GM12878 (cell line): Measurements from ENCODE around the gene TOMM5. TPM values are rescaled to one million over a fixed set of nuclear protein-coding genes. Genes with fewer than 3 reads are reported as not detected.

Experiments
- ATAC-seq: fragments of 200-7000 bp; cut with Tn5 transposase; 3 replicates; pipeline ENCODE4 v1.9.1; 2020; ENCODE audit warnings: mild to moderate bottlenecking, moderate library complexity
- BruUV-seq: library from RNA; stranded (reverse); fragments of 400-500 nt; replicated peaks from 2 replicates; lab custom pipeline; 2021; lab: Mats Ljungman, UMichigan
- CTCF ChIA-PET: fragments of 300-600 bp; sonication (Branson Sonifier 250); formaldehyde crosslinking; extraction: SDS; loops from one replicate; lab custom pipeline; 2021; ENCODE audit warnings: inconsistent platforms; lab: Yijun Ruan, JAX
- POLR2A ChIA-PET: fragments of 350-600 bp; formaldehyde crosslinking; extraction: SDS; loops from one replicate; lab custom pipeline; 2021; ENCODE audit warnings: inconsistent platforms; lab: Charles Lee
- RAD21 ChIA-PET: fragments of 300-600 bp; sonication (Branson Sonifier 250); formaldehyde crosslinking; loops from one replicate; lab custom pipeline; 2023; ENCODE audit warnings: antibody characterized with exemption; ENCODE audit not compliant: unreplicated experiment; lab: Charles Lee
- SMC1A ChIA-PET: fragments of 300-600 bp; sonication (Branson Sonifier 250); formaldehyde crosslinking; loops from one replicate; lab custom pipeline; 2023; ENCODE audit not compliant: unreplicated experiment, uncharacterized antibody; lab: Charles Lee
- DNase-seq: peaks from one replicate; pipeline ENCODE4 v3.0.0-alpha.2; 2011; ENCODE audit warnings: low read depth, low spot score
- FAIRE-seq: peaks from 3 replicates; lab custom pipeline; 2011; peaks lifted over from hg19 to GRCh38; lab: Jason Lieb, UNC
- H2AFZ ChIP-seq: 2 replicates; pipeline ENCODE4 v1.6.0; 2011; ENCODE audit warnings: low read depth, low read length, control low read depth; ENCODE audit not compliant: control insufficient read depth
- H3K27ac ChIP-seq: 2 replicates; pipeline ENCODE4 v1.5.1; 2011; ENCODE audit warnings: control low read depth; ENCODE audit not compliant: control insufficient read depth, insufficient read depth
- H3K27me3 ChIP-seq, 2 experiments: replicated peaks in 1 of 2; 2 replicates each; pipeline versions ENCODE4 v1.6.0 to v1.6.1; 2011; ENCODE audit warnings: low read length in 1 of 2; ENCODE audit not compliant: control insufficient read depth in 2 of 2, insufficient read depth in 2 of 2
- H3K36me3 ChIP-seq, 2 experiments: 2 replicates each; pipeline ENCODE4 v1.5.1; 2011; ENCODE audit warnings: low read length in 1 of 2; ENCODE audit not compliant: control insufficient read depth in 2 of 2, insufficient read depth in 2 of 2
- H3K4me1 ChIP-seq: 2 replicates; pipeline ENCODE4 v1.6.1; 2011; ENCODE audit warnings: mild to moderate bottlenecking, low read length, moderate library complexity, mixed read lengths; ENCODE audit not compliant: control insufficient read depth, insufficient read depth
- H3K4me2 ChIP-seq: 2 replicates; pipeline ENCODE4 v1.6.0; 2011; ENCODE audit warnings: control low read depth; ENCODE audit not compliant: control insufficient read depth, insufficient read depth
- H3K4me3 ChIP-seq: fragments of 200-600 bp; sonication (generic); 2 replicates; pipeline ENCODE4 v1.5.1; 2016
- H3K79me2 ChIP-seq: 2 replicates; pipeline ENCODE4 v1.6.0; 2011; ENCODE audit warnings: low read length; ENCODE audit not compliant: control insufficient read depth, insufficient read depth
- H3K9ac ChIP-seq: 2 replicates; pipeline ENCODE4 v1.8.0; 2011; ENCODE audit warnings: low read length, control low read depth, mixed read lengths; ENCODE audit not compliant: control insufficient read depth, insufficient read depth
- H3K9me3 ChIP-seq: replicated peaks from 3 replicates; pipeline ENCODE4 v1.5.1; 2011; ENCODE audit warnings: mild to moderate bottlenecking, low read length; ENCODE audit not compliant: control insufficient read depth, insufficient read depth
- H4K20me1 ChIP-seq: 2 replicates; pipeline ENCODE4 v1.6.0; 2011; ENCODE audit not compliant: control insufficient read depth, insufficient read depth
- BMI1 ChIP-seq: fragments of 450-650 bp; IDR thresholded peaks from 2 replicates; pipeline ENCODE4 v1.6.1; 2016; ENCODE audit warnings: mild to moderate bottlenecking, moderate library complexity, borderline replicate concordance
- CBFB ChIP-seq: IDR thresholded peaks from 2 replicates; pipeline ENCODE4 v1.6.1; 2016; ENCODE audit warnings: antibody characterized with exemption, low read depth
- DPF2 ChIP-seq: fragments of 450-650 bp; IDR thresholded peaks from 2 replicates; pipeline ENCODE4 v1.6.1; 2017; ENCODE audit warnings: mild to moderate bottlenecking
- EP300 ChIP-seq, 2 experiments: fragments of 150-350 bp in 1 of 2; IDR thresholded peaks; 2 replicates each; pipeline ENCODE4 v1.6.1; 2011 to 2012; ENCODE audit warnings: low read depth in 2 of 2, low read length in 2 of 2, borderline replicate concordance in 1 of 2, improper control_type of control experiment in 1 of 2, inconsistent platforms in 1 of 2; ENCODE audit not compliant: control insufficient read depth in 1 of 2
- KAT2A ChIP-seq: conservative IDR thresholded peaks from 2 replicates; pipeline ENCODE4 v1.6.1; 2011; ENCODE audit warnings: low read depth, low read length; ENCODE audit not compliant: control insufficient read depth
- MTA2 ChIP-seq: fragments of 450-650 bp; IDR thresholded peaks from 2 replicates; pipeline ENCODE4 v1.6.1; 2016; ENCODE audit warnings: low read depth, mild to moderate bottlenecking, moderate library complexity
- MTA3 ChIP-seq: IDR thresholded peaks from 2 replicates; pipeline ENCODE4 v1.6.1; 2012; ENCODE audit warnings: low read length, inconsistent platforms, borderline replicate concordance
- PAX5 ChIP-seq: IDR thresholded peaks from 2 replicates; pipeline ENCODE4 v1.6.1; 2011; ENCODE audit warnings: low read depth, low read length, borderline replicate concordance
- RELA ChIP-seq: fragments of 450-650 bp; IDR thresholded peaks from 2 replicates; pipeline ENCODE4 v1.8.0; 2014; ENCODE audit warnings: borderline replicate concordance; ENCODE audit not compliant: partially characterized antibody
- STAT3 ChIP-seq: IDR thresholded peaks from 2 replicates; pipeline ENCODE4 v1.6.1; 2011; ENCODE audit warnings: low read depth, low read length, improper control_type of control experiment
- ZNF24 ChIP-seq: fragments of 450-650 bp; IDR thresholded peaks from 2 replicates; pipeline ENCODE4 v1.6.1; 2017; ENCODE audit warnings: antibody characterized with exemption, mild to moderate bottlenecking
- WGBS: methylation state at CpG from one replicate; pipeline ENCODE4 v1.1.6; 2016; ENCODE audit warnings: low lambda C conversion rate; ENCODE audit not compliant: insufficient replicate concordance, insufficient coverage; ENCODE audit errors: missing lambda C conversion rate; 5-methylcytosine and 5-hydroxymethylcytosine counted together
- in situ Hi-C: fragments of 300-500 bp; cut with MboI; formaldehyde crosslinking; loops from 9 replicates; pipeline ENCODE4 v1.14.3; 2018; ENCODE audit warnings: mixed read lengths
- intact Hi-C: fragments of 100-400 bp; cut with micrococcal nuclease; formaldehyde crosslinking; loops from one replicate; pipeline ENCODE4 v1.14.2; 2022; ENCODE audit not compliant: unreplicated experiment
- polyA plus RNA-seq, 11 experiments: library from polyadenylated mRNA; depleted of rRNA in 4 of 11; unstranded in 6 of 11; stranded (reverse) in 5 of 11; fragments of >200 nt; fragmentation: Nextera tagmentation in 4 of 11; fragmentation: Illumina TruSeq in 1 of 11; extraction: Ambion mirVana in 4 of 11; extraction: Trizol in 1 of 11; gene quantifications; 1 replicate in 1 of 11; 2 replicates in 10 of 11; pipeline versions ENCODE4 v1.2.1 to v1.2.3, GENCODE V29; 2011 to 2016; ENCODE audit warnings: inconsistent platforms in 2 of 11, missing spikeins in 2 of 11, low read depth in 1 of 11
- total RNA-seq, 4 experiments: library from RNA; depleted of rRNA in 3 of 4; stranded (reverse); fragments of >200 nt in 3 of 4; fragmentation: Illumina TruSeq in 1 of 4; extraction: Trizol in 1 of 4; gene quantifications; 2 replicates each; pipeline versions ENCODE4 v1.2.1 to v1.2.3, GENCODE V29; 2013 to 2021
- TF ChIP-seq, protein P1 (sequence below): IDR thresholded peaks from 2 replicates; pipeline ENCODE4 v1.6.1; 2011; ENCODE audit warnings: low read depth, mild to moderate bottlenecking, low read length, moderate library complexity, borderline replicate concordance; ENCODE audit errors: extremely low read depth
- TF ChIP-seq, protein P2 (sequence below), 3 experiments: IDR thresholded peaks in 2 of 3; conservative IDR thresholded peaks in 1 of 3; 2 replicates each; pipeline ENCODE4 v1.5.1; 2011; ENCODE audit warnings: low read depth in 3 of 3, low read length in 3 of 3, mild to moderate bottlenecking in 3 of 3, control low read depth in 2 of 3, moderate library complexity in 2 of 3, inconsistent platforms in 1 of 3, mixed read lengths in 1 of 3; ENCODE audit not compliant: control insufficient read depth in 2 of 3, insufficient read depth in 1 of 3; ENCODE audit errors: extremely low read depth in 1 of 3
- TF ChIP-seq, protein P3 (sequence below): IDR thresholded peaks from 2 replicates; pipeline ENCODE4 v1.6.1; 2011; ENCODE audit warnings: borderline replicate concordance, low read depth, mild to moderate bottlenecking, moderate library complexity, low read length; ENCODE audit not compliant: insufficient read depth, poor library complexity, severe bottlenecking
- TF ChIP-seq, protein P4 (sequence below): fragments of 450-650 bp; conservative IDR thresholded peaks from 2 replicates; pipeline ENCODE4 v1.6.1; 2017; ENCODE audit warnings: mild to moderate bottlenecking, moderate library complexity
- TF ChIP-seq, protein P5 (sequence below): fragments of 450-650 bp; IDR thresholded peaks from 2 replicates; pipeline ENCODE4 v1.6.1; 2017; ENCODE audit warnings: borderline replicate concordance

TOMM5 gene
- total and polyA plus RNA-seq, 10 of the 15 experiments (the other 5 are each of a cell fraction or from before 2014, with no cell fraction given): 152 to 1,143 (median 351) TPM

DNA sequence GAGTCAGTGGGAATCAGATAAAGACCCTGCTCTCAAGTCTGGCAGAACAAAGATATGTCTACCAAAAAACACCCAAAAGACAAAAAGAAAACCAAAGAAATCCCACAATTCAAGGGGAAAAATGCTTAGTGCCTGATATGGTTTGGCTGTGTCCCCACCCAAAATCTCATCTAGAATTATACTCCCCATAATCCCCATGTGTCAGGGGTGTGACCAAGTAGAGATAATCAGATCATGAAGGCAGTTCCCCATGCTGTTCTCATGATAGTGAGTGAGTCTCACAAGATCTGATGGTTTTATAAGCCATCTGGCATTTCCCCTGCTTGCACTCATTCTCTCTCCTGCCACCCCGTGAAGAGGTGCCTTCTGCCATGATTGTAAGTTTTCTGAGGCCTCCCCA, 29.6 kb downstream of the TOMM5 start:
- POLR2A ChIA-PET: no interaction called here
- SMC1A ChIA-PET: no interaction called here
- Histone ChIP-seq H3K27ac (no peak overlapping the region), H3K79me2 (peaks cover 6% of the 10 kb centered on the region), H3K36me3 (no peaks in the 10 kb centered on the region; a peak in 1 of 4 replicates), H3K9me3 (peaks cover 18% of the 10 kb centered on the region; the same call in 2 of the 3 replicates), H2AFZ (no peak overlapping the region), H3K9ac (no peak overlapping the region), H3K4me2 (no peak overlapping the region), H3K27me3 (no peaks in the 10 kb centered on the region), H4K20me1 (no peaks in the 10 kb centered on the region), H3K4me1 (peaks cover 40% of the 10 kb centered on the region), H3K4me3 (no peak overlapping the region)
- WGBS: 35% methylated on average over 1 of the region's 1 CpG
- CTCF ChIA-PET: no interaction called here
- intact Hi-C loops: no loop called here
- TF ChIP-seq, protein P1, sequence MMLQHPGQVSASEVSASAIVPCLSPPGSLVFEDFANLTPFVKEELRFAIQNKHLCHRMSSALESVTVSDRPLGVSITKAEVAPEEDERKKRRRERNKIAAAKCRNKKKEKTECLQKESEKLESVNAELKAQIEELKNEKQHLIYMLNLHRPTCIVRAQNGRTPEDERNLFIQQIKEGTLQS: no peak
- TF ChIP-seq RELA (no peak), BMI1 (no peak), STAT3 (no peak), MTA3 (no peak), EP300 (IDR thresholded peaks at IDR 0.05; ENCODE audit: borderline replicate concordance in 1 of 2, control insufficient read depth in 1 of 2, low read depth in 2 of 2, low read length in 2 of 2) (no peak), MTA2 (no peak), CBFB (no peak), DPF2 (no peak), ZNF24 (no peak), PAX5 (no peak), KAT2A (no peak)
- TF ChIP-seq, protein P2, sequence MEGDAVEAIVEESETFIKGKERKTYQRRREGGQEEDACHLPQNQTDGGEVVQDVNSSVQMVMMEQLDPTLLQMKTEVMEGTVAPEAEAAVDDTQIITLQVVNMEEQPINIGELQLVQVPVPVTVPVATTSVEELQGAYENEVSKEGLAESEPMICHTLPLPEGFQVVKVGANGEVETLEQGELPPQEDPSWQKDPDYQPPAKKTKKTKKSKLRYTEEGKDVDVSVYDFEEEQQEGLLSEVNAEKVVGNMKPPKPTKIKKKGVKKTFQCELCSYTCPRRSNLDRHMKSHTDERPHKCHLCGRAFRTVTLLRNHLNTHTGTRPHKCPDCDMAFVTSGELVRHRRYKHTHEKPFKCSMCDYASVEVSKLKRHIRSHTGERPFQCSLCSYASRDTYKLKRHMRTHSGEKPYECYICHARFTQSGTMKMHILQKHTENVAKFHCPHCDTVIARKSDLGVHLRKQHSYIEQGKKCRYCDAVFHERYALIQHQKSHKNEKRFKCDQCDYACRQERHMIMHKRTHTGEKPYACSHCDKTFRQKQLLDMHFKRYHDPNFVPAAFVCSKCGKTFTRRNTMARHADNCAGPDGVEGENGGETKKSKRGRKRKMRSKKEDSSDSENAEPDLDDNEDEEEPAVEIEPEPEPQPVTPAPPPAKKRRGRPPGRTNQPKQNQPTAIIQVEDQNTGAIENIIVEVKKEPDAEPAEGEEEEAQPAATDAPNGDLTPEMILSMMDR (IDR thresholded peaks at IDR 0.05 in 2 of 3, conservative IDR thresholded peaks at IDR 0.05 in 1 of 3; ENCODE audit: control insufficient read depth in 2 of 3, extremely low read depth in 1 of 3, insufficient read depth in 1 of 3, low read depth in 3 of 3, low read length in 3 of 3): no peak
- TF ChIP-seq, protein P3, sequence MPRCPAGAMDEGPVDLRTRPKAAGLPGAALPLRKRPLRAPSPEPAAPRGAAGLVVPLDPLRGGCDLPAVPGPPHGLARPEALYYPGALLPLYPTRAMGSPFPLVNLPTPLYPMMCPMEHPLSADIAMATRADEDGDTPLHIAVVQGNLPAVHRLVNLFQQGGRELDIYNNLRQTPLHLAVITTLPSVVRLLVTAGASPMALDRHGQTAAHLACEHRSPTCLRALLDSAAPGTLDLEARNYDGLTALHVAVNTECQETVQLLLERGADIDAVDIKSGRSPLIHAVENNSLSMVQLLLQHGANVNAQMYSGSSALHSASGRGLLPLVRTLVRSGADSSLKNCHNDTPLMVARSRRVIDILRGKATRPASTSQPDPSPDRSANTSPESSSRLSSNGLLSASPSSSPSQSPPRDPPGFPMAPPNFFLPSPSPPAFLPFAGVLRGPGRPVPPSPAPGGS: no peak
- TF ChIP-seq, protein P4, sequence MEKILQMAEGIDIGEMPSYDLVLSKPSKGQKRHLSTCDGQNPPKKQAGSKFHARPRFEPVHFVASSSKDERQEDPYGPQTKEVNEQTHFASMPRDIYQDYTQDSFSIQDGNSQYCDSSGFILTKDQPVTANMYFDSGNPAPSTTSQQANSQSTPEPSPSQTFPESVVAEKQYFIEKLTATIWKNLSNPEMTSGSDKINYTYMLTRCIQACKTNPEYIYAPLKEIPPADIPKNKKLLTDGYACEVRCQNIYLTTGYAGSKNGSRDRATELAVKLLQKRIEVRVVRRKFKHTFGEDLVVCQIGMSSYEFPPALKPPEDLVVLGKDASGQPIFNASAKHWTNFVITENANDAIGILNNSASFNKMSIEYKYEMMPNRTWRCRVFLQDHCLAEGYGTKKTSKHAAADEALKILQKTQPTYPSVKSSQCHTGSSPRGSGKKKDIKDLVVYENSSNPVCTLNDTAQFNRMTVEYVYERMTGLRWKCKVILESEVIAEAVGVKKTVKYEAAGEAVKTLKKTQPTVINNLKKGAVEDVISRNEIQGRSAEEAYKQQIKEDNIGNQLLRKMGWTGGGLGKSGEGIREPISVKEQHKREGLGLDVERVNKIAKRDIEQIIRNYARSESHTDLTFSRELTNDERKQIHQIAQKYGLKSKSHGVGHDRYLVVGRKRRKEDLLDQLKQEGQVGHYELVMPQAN: no peak
- TF ChIP-seq, protein P5, sequence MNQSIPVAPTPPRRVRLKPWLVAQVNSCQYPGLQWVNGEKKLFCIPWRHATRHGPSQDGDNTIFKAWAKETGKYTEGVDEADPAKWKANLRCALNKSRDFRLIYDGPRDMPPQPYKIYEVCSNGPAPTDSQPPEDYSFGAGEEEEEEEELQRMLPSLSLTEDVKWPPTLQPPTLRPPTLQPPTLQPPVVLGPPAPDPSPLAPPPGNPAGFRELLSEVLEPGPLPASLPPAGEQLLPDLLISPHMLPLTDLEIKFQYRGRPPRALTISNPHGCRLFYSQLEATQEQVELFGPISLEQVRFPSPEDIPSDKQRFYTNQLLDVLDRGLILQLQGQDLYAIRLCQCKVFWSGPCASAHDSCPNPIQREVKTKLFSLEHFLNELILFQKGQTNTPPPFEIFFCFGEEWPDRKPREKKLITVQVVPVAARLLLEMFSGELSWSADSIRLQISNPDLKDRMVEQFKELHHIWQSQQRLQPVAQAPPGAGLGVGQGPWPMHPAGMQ: no peak
- DNase-seq: no peak
- in situ Hi-C loops: no loop called here
- no TSS peak for BruUV-seq
- ATAC-seq: no peak
- no peak for FAIRE-seq
- RAD21 ChIA-PET: no interaction called here
